Muscle of arm (tissue), 12 donors: ENCODE results near the gene TSACC. TPM values are rescaled to one million over a fixed set of nuclear protein-coding genes. Genes with fewer than 3 reads are reported as not detected.
"Not testable (repeated sequence)": the region's sequence is repeated elsewhere in the genome, so short reads cannot be mapped to it uniquely, and the experiment has no call there.

Experiments used
- DNase-seq: peaks from one replicate; pipeline ENCODE4 v3.0.0-alpha.2; 2013
- polyA plus RNA-seq, 12 donors: library from polyadenylated mRNA; unstranded; fragments of 120-200 nt; gene quantifications; one replicate each; pipeline ENCODE4 v1.2.1, GENCODE V29; 2013; ENCODE audit not compliant: insufficient read length in 12 of 12

Gene TSACC
- polyA plus RNA-seq, 12 donors = 0.60 to 1.4 (median 0.89) TPM; not detected in 2

- DNase-seq = not testable (repeated sequence)
Measured at GRCh38 chr1:156346035-156346434, 7.7 kb downstream of the TSACC start.

- no peak for DNase-seq
Measured at GRCh38 chr1:156346636-156347035, 8.3 kb downstream of the TSACC start.

- DNase-seq = no peak
Measured at GRCh38 chr1:156347331-156347730, 9.0 kb downstream of the TSACC start.

GRCh38 chr1:156352481-156352880, 14.2 kb downstream of the TSACC start:
- DNase-seq = not testable (repeated sequence)

- no peak for DNase-seq
Measured at GRCh38 chr1:156356262-156356874, 18.0 kb downstream of the TSACC start.

GRCh38 chr1:156356875-156357534, 18.7 kb downstream of the TSACC start:
- no peak for DNase-seq

GRCh38 chr1:156357977-156358376, 19.7 kb downstream of the TSACC start:
- no peak for DNase-seq

- DNase-seq = no peak
Measured at GRCh38 chr1:156358641-156359040, 20.3 kb downstream of the TSACC start.

GRCh38 chr1:156359249-156359648, 20.9 kb downstream of the TSACC start:
- DNase-seq = no peak

- DNase-seq = no peak
Measured at GRCh38 chr1:156359973-156360372, 21.6 kb downstream of the TSACC start.

GRCh38 chr1:156360534-156360933, 22.2 kb downstream of the TSACC start:
- DNase-seq = no peak

GRCh38 chr1:156365754-156366153, 27.4 kb downstream of the TSACC start:
- no peak for DNase-seq

- DNase-seq = no peak
Measured at GRCh38 chr1:156366378-156367166, 28.2 kb downstream of the TSACC start.

- DNase-seq = no peak
Measured at GRCh38 chr1:156367383-156368156, 29.2 kb downstream of the TSACC start.

- DNase-seq = no peak
Measured at GRCh38 chr1:156368157-156368658, 29.9 kb downstream of the TSACC start.

GRCh38 chr1:156368889-156369684, 30.8 kb downstream of the TSACC start, which contains the start of gene RHBG:
Gene RHBG, plus strand, starts transcription at chr1:156369211. Its CDS starts 39 bp downstream, at chr1:156369250.
- no peak for DNase-seq

GRCh38 chr1:156369685-156370286, 31.5 kb downstream of the TSACC start:
- not testable (repeated sequence) for DNase-seq

- DNase-seq = no peak
Measured at GRCh38 chr1:156371553-156372264, 33.4 kb downstream of the TSACC start.

- DNase-seq = no peak
Measured at GRCh38 chr1:156372265-156372586, 33.9 kb downstream of the TSACC start.

- DNase-seq = no peak
Measured at GRCh38 chr1:156372876-156373275, 34.5 kb downstream of the TSACC start.
